Peyer's patch (tissue), 4 donors: ENCODE measurements around the gene FUT8. TPM values are rescaled to one million over a fixed set of nuclear protein-coding genes. Genes with fewer than 3 reads are reported as not detected.
A peak's percentile ranks its signal among the peaks of the same experiment; 100 is the strongest.

Source experiments
- DNase-seq, 3 donors: peaks; one replicate each; pipeline ENCODE4 v3.0.0-alpha.2; 2017 to 2019
- H3K27ac ChIP-seq, 4 donors: fragments of 200-600 bp; sonication (generic); one replicate each; pipeline ENCODE4 v1.5.1; 2016 to 2019
- H3K27me3 ChIP-seq, 2 donors: fragments of 200-600 bp; sonication (generic); one replicate each; pipeline ENCODE4 v1.5.1; 2019
- H3K36me3 ChIP-seq, 3 donors: fragments of 200-600 bp; sonication (generic); one replicate each; pipeline ENCODE4 v1.5.1; 2016 to 2019
- H3K4me1 ChIP-seq, 4 donors: fragments of 200-600 bp; sonication (generic); one replicate each; pipeline ENCODE4 v1.5.1; 2016 to 2019
- H3K4me3 ChIP-seq, 4 donors: fragments of 200-600 bp; sonication (generic); 1 replicate in 3 of 4; 2 replicates in 1 of 4; pipeline ENCODE4 v1.5.1; 2016 to 2019; ENCODE audit warnings: mild to moderate bottlenecking in 1 of 4
- H3K9me3 ChIP-seq, 4 donors: fragments of 200-600 bp; sonication (generic); one replicate each; pipeline ENCODE4 v1.5.1; 2016 to 2019; ENCODE audit warnings: mild to moderate bottlenecking in 1 of 4
- POLR2A ChIP-seq, 2 donors: fragments of 450-650 bp; IDR thresholded peaks; one replicate each; pipeline ENCODE4 v1.5.1; 2017; ENCODE audit warnings: antibody characterized with exemption in 2 of 2, mild to moderate bottlenecking in 2 of 2, moderate library complexity in 2 of 2
- total RNA-seq, 4 donors: library from RNA; depleted of rRNA; stranded (reverse); fragments of >200 nt; gene quantifications; one replicate each; pipeline ENCODE4 v1.1.0, GENCODE V29; 2016
- TF ChIP-seq, protein P1 (sequence below), 6 experiments: fragments of 450-650 bp in 4 of 6; fragments of 200-600 bp in 2 of 6; sonication (generic) in 1 of 6; IDR thresholded peaks; one replicate each; pipeline ENCODE4 v1.5.1; 2017 to 2019; ENCODE audit warnings: antibody characterized with exemption in 6 of 6, mild to moderate bottlenecking in 3 of 6, moderate library complexity in 1 of 6

FUT8 gene
- total RNA-seq, result 100 to 1,000 TPM in 1 of 4 donors, 10 to 100 TPM in 3; 46.4 to 126 (median 55.9) TPM

DNA sequence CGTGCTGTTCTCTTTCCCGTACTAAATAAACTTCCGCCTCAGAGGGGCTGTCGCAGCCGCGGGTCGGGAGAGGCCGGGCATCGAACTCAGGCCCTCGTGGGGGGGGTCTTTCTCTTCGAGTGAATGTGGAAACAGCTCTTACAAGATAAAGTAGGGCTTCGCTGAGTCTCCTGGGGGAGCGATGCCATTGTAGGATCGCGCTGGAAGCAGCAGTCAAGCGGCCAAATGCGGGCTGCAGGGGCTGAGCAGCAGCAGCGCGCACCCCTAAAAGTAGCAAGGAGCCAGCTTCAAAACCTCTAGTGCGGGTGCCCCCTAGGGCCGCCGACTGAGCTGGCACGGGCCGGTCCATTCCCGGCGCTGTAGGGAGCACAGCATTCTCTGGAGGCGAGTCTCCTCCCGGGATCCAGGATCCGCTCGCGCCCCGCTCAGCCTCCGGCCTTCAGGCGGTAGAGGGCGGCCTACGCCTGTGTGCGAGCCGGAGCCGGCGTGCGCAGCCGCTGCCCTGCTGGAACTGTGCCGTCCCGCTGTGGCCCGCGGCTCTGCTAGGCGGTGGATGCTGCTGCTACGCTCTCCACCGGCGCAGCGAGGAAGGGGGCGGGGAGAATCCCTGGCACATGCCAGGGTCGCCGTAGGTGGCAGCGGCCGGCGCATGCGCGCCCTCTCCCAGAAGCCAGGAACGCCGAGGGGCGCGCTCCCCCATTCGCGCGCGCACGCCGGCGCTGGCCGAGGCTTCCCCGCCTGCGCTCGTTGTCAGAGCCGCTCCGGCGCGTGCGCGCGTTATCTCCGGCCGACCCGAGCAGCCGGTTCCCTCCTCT lies at the start of gene FUT8:
TSS of gene FUT8 (plus strand) at position 699 of the 815 bp plus-strand sequence. CDS start 148,834 bp downstream, outside the sequence.
- H3K9me3 ChIP-seq, result no peaks in the 10 kb centered on the region
- H3K27me3 ChIP-seq, result no peaks in the 10 kb centered on the region
- H3K4me3 ChIP-seq, result peak within 1 kb of the TSS; percentile 81 to 96 (median 86)
- peak; percentile 95 to 98 (median 97) for DNase-seq
- peak within 1 kb of the TSS; percentile 93 to 99 (median 96) for H3K27ac ChIP-seq
- no peaks in the 10 kb centered on the region for H3K36me3 ChIP-seq
- H3K4me1 ChIP-seq, result peaks cover 0 to 13% (median 6%) of the 10 kb centered on the region in 4 donors
- TF ChIP-seq, protein P1, sequence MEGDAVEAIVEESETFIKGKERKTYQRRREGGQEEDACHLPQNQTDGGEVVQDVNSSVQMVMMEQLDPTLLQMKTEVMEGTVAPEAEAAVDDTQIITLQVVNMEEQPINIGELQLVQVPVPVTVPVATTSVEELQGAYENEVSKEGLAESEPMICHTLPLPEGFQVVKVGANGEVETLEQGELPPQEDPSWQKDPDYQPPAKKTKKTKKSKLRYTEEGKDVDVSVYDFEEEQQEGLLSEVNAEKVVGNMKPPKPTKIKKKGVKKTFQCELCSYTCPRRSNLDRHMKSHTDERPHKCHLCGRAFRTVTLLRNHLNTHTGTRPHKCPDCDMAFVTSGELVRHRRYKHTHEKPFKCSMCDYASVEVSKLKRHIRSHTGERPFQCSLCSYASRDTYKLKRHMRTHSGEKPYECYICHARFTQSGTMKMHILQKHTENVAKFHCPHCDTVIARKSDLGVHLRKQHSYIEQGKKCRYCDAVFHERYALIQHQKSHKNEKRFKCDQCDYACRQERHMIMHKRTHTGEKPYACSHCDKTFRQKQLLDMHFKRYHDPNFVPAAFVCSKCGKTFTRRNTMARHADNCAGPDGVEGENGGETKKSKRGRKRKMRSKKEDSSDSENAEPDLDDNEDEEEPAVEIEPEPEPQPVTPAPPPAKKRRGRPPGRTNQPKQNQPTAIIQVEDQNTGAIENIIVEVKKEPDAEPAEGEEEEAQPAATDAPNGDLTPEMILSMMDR (IDR thresholded peaks at IDR 0.05), result peak in 4 of 6 experiments; percentile 48 to 78 (median 65)
- TF ChIP-seq POLR2A (IDR thresholded peaks at IDR 0.05), result peak; percentile 88 to 93

DNA sequence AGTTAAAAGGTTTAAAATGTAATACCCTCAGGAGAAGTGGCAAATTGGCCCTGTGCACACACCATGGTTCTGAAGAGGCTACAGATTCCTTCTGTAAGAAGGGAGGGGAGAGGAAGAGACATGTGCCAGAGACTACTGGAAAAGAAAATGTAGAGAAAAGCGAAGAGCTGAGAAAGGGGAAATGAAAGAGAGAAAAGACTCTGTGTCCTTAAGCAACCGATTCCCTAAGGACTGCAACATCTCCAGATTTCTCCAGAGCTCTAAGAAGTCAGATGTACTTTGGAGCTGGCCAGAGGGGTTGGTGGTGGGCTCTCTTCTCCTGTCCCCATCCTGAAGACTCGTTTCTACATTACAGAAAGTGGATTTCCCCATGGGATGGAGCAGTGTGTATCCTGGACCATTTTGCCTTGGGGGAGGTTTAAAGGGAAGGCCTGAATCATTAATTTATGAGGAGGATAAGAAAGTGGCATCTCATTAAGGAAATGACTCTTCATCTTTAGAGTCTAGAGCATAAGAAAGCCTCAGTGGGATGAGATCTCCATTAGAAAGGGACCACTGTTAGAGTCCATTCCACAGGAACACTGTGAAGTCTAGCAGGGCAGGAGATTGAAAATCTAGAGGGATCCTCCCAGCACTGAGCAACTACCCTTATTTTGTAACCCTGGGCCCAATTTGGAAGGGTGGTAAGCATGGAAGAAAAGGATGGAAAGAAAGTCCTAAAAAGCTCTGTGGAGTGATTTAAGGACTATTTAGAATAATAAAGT lies 45.5 kb upstream of the FUT8 start:
- TF ChIP-seq, protein P1 (IDR thresholded peaks at IDR 0.05), result no peak
- no peak for TF ChIP-seq POLR2A (IDR thresholded peaks at IDR 0.05)
- Histone ChIP-seq H3K9me3 (no peaks in the 10 kb centered on the region), H3K4me1 (no peaks in the 10 kb centered on the region), H3K27me3 (no peaks in the 10 kb centered on the region), H3K27ac (no peak overlapping the region), H3K36me3 (no peaks in the 10 kb centered on the region), H3K4me3 (no peak overlapping the region)
- no peak for DNase-seq

DNA sequence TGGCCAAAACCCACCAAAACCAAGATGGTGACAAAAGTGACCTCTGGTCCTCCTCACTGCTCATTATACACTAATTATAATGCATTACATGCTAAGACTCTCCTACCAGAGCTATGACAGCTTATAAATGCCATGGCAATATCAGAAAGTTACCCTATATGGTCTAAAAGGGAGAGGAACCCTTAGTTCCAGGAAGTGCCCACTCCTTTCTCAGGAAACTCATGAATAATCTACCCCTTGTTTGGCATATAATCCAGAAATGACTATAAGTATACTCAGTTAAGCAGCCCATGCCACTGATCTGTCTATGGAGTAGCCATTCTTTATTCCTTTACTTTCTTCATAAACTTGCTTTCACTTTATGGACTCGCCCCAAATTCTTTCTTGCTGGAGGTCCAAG lies 43.0 kb upstream of the FUT8 start:
- no peak for DNase-seq
- no peak for TF ChIP-seq POLR2A (IDR thresholded peaks at IDR 0.05)
- H3K27me3 ChIP-seq, result no peaks in the 10 kb centered on the region

DNA sequence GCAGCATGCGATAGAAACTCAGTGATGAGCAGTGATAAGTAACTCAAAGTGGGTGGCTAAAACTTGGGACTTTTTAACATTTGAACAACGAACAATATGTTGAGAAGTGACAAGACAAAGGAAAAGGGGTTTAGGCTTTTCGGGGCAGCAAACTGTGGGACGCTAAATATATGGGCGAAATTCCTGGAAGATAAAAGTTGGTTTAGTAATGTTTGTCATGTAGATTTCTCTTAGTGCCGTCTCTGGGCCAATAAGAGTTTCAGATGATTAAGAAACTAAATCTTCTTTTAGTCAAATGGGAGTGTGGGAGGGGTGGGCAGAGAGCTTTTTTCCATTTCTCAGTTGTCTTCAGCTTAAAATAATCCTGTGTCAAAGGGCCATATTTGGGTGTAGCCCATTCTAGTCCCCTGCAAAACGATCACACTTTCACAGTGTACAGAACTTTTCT lies 41.7 kb upstream of the FUT8 start:
- no peak for TF ChIP-seq POLR2A (IDR thresholded peaks at IDR 0.05)
- TF ChIP-seq, protein P1 (IDR thresholded peaks at IDR 0.05), result no peak
- H3K27me3 ChIP-seq, result no peaks in the 10 kb centered on the region
- H3K4me1 ChIP-seq, result no peaks in the 10 kb centered on the region
- no peaks in the 10 kb centered on the region for H3K36me3 ChIP-seq
- H3K4me3 ChIP-seq, result no peak overlapping the region
- DNase-seq, result no peak
- no peak overlapping the region for H3K27ac ChIP-seq
- no peaks in the 10 kb centered on the region for H3K9me3 ChIP-seq

More for the DNA sequence above, 43.0 kb upstream of the FUT8 start:
- Histone ChIP-seq H3K36me3 (no peaks in the 10 kb centered on the region), H3K27ac (no peak overlapping the region), H3K4me3 (no peak overlapping the region), H3K9me3 (no peaks in the 10 kb centered on the region), H3K4me1 (no peaks in the 10 kb centered on the region)

DNA sequence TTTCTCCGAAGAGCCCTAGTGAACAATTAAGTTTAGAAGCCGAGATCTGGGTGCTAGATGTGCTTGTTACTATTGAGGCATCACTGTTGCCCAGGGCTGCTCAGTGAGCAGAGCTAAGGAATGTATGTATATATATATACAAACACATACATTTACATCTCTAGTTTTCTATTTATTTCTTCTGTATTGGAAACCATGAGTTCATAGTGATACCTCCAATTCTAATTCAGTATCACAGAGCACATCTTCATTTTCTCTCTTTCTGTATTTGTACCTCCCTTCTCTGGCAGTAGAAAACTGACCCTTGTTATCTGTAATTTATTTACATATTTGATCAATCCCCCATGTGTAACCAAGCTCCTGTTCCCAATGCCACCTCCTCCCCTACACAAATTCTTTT lies 40.7 kb upstream of the FUT8 start:
- H3K27ac ChIP-seq, result no peak overlapping the region
- no peak for DNase-seq
- H3K4me3 ChIP-seq, result no peak overlapping the region
- H3K4me1 ChIP-seq, result no peaks in the 10 kb centered on the region
- TF ChIP-seq, protein P1 (IDR thresholded peaks at IDR 0.05), result no peak
- no peaks in the 10 kb centered on the region for H3K9me3 ChIP-seq
- H3K27me3 ChIP-seq, result no peaks in the 10 kb centered on the region
- H3K36me3 ChIP-seq, result no peaks in the 10 kb centered on the region
